Ureter (tissue), 1 donor: Measurements from ENCODE around the gene MBD5. TPM values are rescaled to one million over a fixed set of nuclear protein-coding genes. Genes with fewer than 3 reads are reported as not detected.

ENCODE experiments used
- DNase-seq: peaks from one replicate; pipeline ENCODE4 v3.0.0-alpha.2; 2020; ENCODE audit warnings: low spot score
- total RNA-seq: library from RNA; stranded (reverse); gene quantifications from one replicate; pipeline ENCODE4 v1.2.4, GENCODE V29; 2023
- donor health status: DM: yes; HTN: yes; CAD: no.

Gene MBD5
- total RNA-seq, 1 donor from 2014 or later: 82.4 TPM

DNA sequence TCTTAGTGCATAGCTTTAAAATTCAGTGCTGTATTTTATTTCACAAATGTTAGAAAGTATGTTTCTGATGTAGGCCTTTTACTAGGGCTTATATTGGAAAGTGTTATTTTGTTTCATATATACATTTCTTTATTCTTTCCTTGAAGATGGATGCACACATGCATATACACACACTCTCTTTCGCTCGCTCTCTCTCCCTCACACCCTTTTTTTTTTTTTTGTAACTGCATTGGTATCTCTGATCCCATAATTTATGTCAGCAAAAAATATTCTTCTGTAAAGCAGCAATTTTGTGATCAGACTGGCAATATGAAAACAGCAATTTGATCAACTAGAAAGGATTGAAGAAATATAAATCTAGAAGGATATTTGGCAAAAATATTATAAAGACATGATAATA is 2.0 kb downstream of the MBD5 start:
- DNase-seq: no peak

DNA sequence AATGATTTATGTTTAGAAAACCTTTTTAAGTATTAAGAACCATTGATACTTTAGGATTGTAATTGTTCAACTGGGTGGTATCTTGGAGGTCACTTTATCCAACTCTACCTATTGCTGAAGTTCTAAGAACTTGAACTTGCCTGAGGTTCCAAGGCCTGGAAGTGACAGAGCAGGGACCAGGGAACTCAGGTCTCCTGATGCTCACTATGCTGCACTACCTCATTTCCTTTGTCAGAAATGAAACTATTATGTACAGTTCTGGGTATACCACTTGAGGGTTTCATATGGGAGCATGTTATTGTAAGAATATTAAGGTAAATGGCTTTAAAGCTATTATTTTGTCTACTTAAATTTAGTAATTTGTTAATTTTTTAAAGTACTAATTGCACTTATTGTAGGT is 3.0 kb downstream of the MBD5 start:
- no peak for DNase-seq

DNA sequence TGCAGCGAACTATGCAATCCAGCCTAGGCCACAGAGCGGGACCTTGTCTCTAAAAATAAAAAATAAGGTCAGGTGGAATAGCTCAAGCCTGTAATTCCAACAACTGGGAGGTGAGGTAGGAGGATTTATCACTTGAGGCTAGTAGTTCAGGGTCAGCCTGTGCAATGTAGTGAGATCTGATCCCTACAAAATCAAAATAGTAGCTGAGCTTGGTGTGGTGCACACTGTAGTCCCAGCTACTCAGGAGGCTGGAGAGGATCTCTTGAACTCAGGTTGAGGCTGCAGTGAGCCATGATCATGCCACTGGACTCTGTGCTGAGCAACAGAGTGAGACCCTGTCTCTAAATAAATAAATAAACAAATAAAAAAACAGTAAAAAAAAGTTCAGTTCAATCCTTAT is 5.7 kb downstream of the MBD5 start:
- no peak for DNase-seq

DNA sequence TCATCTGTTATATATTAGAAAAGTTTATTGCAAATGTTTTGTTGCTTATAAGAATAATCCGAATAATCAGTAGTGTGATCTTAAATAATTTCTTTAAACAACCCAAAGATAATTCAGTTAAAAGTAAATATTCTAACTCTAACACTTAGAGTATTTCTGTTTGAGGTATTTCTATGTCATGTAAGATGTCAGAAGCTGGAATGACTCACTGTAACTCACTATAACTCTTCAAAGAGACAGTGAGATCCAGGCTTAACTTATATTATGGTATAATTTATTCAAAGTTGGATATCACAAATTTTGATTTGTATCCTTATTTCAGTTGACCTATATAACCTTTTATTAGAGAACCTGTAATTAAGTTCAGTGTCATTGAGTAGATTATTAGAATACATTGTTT is 6.9 kb downstream of the MBD5 start:
- no peak for DNase-seq

DNA sequence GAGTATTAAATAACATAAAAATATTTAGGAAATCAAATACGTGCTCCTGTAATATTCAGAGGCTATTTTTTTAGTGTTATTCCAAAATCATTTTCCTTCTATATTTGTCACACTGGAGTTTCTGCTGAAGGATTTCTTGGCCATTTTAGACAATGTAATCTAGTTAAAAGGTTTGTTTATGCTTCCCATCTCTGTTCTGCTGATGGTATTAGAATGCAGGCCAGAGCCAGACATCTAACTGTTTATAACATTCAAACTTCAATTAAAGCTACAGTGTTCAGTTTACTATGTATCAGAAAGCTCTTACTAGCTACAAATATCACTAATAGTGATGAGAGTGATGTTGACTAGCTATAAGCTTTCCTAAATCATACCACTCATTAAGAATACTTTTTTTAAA is 7.9 kb downstream of the MBD5 start:
- no peak for DNase-seq

DNA sequence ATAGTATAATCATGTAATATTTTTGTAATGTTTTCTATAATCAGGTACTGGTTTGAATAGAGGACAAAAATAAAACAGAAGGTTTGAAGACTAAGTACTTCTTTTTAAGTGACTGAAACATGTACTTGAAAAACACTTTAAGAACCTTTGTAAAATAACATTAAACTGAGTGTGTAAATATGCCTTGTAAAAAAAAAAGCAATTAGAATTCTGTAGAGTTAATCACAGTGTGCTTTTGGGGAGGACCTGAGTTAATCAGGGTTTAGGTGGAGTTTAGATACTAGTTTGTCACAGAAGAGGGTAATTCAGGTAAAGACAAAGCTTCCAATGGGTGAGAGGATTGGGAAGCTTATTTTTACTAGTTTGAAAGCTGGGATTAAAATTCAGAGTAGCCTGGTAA is 10.3 kb downstream of the MBD5 start:
- no peak for DNase-seq

DNA sequence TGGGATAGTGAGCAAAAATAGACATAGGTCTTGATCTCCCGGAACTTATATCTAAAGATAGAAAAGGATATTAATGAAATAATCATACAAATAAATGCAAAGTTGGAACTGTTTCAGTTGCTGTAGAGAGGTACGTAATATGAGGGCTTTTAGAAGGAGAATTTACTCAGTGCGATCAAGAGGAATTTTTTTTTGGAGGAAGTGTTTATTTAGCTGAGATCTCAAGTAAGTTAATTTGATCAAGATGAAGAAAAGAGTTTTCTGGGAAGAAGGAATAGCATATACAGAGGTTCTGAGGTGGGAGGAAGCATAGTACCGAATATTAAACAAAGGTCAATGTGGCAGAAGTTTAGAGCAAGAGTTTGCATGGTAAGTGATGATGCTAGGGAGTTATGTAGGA is 11.3 kb downstream of the MBD5 start:
- DNase-seq: no peak

DNA sequence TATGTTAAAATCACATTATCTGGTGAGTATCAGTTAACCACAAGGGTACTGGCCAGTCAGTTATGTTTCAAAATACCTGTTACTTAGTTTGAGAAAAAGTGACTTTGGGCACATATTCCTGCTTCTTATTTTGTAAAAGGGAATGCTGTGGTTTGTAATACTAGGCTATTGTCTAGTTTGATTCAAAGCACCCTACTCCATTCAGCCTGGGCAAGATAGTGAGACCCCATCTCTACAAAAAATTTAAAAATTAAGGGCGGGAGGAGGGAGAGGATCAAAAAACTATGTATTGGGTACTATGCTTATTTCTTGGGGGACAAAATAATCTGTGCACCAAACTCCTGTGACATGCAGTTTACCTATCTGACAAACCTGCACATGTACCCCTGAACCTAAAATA is 18.9 kb downstream of the MBD5 start:
- no peak for DNase-seq

DNA sequence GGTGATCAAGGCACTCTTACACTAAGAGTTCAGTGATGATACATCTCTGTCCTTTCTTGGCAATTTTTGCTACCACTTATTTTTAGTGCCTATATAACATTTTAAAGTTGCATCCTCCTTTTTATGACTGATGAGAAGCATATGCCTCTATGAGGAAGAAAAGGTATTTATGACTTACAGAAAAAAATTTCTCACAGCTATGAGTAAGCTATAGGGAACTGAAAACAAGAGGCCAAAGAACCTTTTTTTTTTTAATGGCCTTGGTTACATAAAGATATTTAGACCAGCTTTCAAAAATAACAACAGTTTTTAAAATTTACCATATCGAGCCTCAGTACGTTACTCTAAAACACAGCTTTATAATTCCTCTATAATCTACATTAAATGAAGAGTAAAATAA is 21.3 kb downstream of the MBD5 start:
- DNase-seq: no peak

DNA sequence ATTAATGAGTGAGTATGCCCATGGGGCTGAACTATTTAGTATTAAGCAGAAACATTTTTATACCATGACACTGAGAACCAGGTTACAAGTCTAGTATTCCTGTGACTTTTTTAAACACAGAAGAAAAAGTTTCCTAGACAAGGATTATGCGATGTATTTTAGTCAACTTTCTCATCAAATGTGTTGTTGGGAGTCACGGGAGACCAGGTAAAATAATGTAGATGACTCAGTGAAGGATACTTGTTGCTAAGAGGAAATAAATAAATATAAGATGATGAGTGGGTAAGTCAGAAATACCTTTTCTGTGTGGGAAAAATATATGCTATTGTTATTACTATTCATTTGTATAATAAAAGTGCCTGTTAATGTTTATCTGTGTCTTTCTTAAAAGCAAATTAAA is 23.4 kb downstream of the MBD5 start:
- no peak for DNase-seq

DNA sequence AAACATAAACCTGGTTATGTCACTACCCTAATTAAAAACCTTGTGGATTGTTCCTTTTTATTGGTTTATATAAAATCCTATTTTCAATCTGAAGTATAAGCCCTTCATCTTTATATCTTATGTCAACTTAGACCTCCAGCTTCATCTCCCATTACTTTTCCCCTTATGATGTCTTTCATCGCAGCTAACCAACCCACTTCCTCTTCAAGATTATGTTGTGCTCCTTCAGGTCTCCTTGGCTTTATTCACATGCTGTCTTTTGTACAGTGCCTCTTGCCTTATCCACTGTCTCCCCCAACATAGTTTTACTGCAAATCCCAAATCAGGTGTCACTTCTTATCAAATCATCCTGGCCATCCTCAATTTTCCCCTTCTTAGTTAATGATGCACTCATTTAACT is 25.9 kb downstream of the MBD5 start:
- no peak for DNase-seq

DNA sequence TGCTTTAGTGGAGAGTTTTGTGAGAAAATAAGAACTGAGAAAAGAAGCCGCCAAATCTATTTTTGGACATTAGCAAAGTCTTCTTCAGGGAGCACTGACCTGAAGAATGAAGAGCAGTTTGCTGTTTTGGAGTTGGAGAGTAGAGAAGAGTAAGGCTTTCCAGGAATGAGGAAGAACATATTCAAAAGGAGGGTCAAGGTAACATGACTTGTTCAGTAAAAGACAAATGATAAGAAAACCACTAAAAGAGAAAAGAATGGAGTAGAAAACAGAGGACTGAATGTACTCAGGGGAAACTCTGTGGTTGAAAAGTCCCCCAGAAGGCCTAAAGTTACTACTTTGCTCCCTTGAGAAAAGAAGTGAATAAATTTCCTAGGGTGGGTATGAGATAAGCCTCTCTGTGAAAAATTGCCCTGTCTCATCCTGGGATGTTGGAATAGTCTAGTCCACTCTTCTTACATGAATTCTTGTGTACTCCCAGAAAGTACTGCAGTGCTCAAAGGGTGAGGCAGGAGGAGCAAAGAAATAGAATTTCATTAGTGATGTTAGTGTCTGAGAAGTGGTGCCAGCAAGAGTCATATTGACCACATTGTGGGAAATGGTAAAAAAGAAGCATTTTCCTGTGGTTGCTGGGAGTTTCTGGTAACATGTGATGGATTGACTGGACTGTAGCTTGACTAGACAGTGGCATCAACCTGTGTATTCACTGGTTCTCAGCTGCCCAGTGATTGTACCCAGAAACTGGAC is 27.8 kb downstream of the MBD5 start:
- DNase-seq: no peak

DNA sequence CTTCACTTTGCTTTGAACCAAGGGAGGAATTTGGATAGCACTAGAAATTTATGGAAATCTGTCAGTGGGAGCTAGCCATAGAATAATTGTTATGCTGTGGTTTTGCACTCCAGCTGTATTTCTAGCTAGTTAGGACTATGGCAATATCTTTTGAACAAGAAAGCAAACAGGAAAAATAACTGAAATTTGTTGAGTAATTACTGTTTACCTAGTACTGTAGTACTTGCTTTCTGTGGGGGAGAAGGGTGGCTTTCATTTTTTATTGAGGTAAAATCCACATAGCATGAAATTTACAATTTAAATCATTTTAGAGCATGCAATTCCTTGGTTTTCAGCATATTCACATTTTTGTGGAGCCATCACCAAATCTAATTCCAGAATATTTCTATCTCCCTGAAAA is 28.4 kb downstream of the MBD5 start:
- DNase-seq: no peak

DNA sequence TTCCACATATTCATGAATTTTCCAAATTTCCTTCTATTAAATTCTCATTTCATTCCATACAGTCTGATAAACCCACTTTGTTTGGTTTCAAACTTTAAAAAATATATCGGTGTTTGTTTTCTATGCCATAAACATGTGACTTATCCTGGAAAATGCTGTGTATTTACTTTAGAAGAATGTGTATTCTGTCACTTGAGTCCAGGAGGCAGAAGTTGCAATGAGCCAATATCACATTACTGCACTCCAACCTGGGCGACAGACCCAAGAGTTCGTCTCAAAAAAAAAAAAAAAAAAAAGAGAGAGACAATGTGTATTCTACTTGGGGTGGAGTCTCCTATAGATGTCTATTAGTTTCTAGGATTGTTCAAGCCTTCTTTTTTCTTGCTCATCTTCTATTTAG is 31.8 kb downstream of the MBD5 start:
- no peak for DNase-seq

DNA sequence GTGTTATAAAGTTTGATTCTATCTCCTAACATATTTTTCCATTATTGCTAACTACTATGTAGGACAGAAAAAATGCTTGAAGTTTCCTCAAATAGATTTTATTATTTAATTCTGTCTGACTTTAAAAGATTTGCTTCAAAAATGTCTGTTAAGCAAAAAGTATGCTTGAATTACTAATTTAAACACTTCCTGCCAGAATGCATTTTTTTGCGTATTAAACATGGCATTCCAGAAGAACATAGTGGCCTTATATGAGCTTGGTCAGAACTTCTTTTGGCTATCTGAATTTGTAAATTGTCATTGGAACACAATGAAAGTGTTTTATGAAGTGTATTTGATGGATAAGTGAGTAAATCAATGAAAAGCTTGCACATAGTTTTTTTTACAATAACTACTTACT is 37.8 kb downstream of the MBD5 start:
- DNase-seq: no peak

DNA sequence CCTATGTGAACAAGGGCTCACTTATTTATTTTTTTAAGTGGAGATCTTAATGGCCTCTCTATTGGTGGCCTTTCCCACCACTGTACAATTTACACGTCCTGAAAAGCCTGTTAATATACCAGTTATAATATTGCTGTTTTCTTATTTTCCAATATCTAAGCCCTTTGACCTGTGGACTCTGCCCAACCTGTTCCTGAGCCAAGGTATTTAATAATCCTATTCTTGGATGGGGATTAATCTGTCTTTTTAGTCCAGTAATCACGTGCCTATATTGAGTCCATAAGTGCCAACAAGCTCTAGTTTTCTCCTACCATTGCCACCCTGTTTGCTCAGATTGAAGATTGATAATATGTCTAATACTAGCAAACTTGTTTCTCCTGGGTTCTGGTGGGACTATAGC is 42.7 kb downstream of the MBD5 start:
- no peak for DNase-seq

DNA sequence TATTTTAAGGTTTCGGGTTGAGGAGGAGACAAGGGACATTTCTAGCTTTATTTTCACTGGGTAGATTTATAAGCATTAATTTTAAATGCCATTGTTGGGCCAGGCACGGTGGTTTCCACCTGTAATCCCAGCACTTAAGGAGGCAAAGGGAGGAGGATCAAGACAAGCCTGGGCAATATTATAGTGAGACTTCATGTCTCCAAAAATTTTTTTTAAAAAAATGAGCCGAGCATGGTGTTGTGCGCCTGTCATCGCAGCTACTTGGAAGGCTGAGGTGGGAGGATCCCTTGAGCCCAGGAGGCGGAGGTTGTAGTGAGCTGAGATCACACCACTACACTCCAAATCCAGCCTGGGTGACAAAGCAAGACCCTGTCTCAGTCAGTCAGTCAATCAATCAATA is 45.0 kb downstream of the MBD5 start:
- DNase-seq: no peak

DNA sequence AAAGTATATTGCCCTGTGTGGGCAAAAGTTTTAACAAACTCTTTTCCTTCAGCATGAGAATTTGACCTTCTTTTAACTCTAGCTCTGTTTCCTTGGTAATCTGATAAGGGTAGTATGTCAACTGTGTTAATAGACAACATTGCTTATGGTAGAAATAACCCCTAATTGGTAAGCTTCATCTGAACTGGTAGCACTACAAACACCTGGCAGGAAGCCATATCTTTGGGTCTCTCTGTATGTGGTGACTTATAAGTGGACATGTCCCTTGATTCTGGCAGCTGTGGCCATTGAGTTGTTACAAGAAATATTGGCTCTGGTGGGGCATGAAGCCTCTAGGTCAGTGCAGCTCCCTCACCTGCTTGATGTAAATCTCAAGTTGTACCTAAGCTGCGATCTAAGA is 46.9 kb downstream of the MBD5 start:
- DNase-seq: no peak

DNA sequence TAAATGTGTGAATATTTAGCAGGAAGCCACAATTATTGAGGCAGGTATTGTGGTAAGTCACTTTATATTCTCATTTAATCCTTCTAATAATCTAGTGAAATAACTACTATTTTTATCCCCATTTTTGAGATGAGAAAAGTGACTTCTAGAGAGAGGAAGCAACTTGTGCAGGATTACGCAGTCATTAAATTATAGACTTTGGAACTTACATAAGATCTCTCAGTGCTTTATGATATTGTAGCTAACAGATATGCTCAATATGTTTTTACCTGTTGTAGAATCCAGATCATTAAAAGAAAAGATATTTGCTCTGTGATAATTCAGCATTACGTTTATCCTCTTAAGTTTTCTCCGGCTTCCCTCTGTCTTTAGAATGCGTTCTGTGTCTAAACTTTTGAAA is 50.5 kb downstream of the MBD5 start:
- no peak for DNase-seq

DNA sequence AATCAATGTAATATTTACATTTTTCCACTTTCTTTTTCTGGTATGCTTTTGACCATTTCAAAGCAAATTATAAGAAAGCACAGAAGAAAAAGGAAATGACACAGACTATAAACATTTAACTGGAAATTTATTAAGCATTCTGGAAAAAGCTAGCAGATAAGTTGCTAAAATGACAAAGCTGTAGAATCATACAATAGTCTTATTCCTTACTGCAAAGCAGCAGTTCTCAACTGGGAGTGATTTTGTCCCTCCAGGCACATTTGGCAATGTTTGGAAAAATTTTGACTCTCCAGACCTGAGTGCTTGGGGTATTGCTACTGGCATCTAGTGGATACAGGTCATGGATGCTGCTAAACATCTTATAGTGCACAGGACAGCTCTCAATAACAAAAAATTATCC is 75.1 kb downstream of the MBD5 start:
- DNase-seq: no peak

DNA sequence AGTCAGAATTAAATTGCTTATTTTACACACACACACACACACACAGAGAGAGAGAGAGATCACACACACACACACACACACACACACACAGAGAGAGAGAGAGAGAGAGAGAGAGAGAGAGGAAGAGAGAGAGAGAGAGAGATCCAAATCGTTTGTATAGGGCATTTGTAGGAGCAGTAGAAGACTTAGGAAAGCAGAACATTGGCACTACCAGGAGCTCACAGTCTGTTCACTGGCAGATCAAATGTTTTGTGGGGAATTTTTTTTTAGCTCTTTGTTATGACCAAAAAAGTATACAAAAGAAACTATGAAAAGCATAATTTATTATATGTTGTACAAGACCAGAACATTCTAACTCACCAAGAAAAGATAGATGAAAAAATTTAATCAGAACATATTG is 81.8 kb downstream of the MBD5 start:
- DNase-seq: no peak

DNA sequence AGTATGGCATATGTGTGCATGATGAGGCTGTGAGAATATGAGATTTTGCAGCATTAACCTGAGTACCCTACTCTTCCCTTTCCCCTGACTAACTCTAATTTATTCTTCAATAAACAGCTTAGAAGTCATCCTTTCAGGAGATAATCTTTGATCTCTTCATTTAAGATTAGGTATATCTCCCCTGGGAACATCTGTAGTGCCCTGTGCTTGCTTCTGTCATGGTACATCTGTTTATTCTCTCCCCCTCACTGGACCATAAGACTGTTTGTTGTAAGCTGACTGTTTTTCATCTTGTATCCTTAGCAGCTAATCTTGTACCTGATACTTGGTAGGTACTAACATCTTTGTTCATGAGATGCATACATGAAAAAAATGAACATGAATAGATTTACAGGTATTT is 83.1 kb downstream of the MBD5 start:
- DNase-seq: no peak

DNA sequence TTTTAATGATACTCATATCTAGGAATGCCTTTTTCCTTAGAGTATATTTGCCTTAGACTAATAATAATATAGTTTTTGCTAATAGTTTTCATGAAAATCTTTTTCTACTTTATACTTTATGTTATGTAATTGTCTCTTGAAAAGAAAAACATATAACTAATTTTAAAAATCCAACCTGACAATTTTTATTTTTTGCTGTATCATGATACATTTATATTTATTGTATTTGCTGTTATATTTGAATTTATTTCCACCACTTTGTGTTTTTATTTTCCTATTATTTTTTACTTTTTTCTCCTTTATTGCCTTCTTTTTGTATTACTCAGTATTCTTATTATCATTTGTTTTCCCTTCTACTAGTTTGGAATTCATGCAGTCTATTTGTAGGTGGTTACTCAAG is 85.4 kb downstream of the MBD5 start:
- DNase-seq: no peak

DNA sequence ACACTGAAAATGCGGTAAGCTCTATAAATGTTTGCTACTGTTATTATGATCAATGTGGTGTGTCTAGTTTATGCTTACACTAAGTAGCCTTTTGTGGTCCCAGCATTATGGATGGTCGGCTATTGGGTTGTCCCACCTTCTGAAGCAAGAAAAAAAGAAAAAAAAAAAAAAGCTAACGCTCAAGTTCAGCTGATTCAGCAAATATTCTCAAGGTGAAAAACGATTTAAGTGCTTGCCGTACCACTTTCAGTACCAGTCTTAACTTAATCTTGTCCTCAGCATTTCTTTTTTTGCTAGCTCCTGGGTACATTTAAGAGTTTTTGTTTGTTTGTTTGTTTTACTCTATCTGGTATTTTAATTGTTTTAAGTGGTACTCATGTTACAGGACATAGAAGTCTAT is 87.5 kb downstream of the MBD5 start:
- DNase-seq: no peak

DNA sequence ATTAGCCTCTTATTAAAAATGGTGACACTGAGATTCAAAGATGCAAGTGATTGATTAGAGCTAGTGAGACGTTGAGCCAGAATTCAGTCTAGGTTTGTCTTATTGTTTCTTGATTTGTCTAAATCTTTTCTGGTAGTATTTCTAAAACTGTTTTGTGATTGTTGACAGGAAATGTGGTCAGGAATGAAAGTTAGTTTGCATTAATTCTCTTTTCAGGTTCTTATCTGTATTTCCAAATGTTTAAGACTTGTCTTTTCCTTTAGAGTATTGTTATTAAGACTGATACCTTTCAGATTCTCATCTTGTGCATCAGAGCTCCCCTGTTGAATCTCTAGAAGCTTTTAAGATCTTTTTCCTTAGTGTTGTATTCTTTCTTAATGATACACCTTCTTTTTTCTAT is 89.3 kb downstream of the MBD5 start:
- DNase-seq: no peak
